ENCODE measurements around the gene SH3PXD2B.
"Not testable (repeated sequence)": the region's sequence is repeated elsewhere in the genome, so short reads cannot be mapped to it uniquely, and the experiment has no call there.

The SH3PXD2B gene

DNA sequence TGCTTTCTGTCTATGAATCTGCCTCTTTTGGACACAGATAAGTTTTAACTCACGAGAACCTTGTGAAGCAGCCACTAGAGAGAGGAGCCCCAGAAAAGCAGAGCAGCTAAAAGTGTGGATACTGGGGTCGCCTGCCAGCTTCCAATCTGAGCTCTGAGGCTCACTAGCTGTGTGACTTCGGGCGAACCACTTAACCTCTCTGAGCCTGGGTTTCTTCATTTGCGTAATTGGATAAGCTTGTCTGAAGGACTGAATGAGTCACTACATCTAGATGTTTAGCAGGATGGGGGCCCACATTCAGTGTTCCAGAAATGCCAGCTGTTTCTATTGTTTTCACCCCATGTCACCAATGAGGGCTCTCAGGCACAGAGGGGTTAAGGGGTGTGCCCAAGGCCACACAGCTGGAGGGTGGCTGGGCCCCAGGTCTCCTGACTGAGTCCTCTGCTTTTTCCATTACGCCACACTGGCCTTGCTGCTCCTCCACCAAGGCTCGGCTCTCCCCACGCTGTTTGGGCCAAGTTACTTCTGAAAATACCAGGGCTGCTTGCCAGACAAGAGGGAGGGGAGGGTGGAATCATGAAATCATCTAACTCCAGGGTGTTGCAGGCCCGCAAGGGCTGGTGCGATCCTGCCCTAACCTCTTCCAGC is 36.2 kb downstream of the SH3PXD2B start:
- DNase-seq (ENCODE audit: low spot score), result peak; percentile 94

DNA sequence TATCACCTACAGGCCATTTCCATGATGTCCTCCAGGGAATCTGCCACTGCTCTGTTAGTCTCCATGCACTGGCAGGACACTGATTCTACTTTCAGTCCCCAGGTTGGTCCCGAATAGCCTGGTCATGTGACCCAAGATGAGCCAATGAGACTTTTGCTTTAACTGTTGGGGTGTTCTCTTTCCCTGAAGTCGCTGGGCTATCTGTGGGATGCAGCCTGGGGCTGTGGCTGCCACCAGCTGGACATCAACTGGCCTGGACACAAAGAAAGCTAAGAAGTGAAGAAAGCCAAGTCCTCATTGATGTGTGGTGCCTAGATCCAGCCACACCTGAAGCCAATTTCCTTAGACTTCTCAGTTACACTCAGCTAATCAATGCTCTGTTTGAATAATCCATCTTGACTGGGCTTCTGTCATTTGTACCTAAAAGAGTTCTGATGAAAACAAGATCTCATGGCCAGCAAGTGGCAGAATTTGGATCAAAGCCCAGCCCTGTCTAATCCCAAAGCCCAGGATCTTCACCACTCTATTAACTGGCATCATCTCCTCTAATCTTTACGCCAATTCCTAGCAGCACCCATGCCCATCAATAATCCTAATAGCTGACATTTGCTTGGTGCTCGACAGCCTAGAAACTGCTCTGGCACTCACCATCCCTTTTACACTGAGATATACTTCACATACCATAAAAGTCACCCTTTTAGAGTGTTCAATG is 37.0 kb downstream of the SH3PXD2B start:
- no peak for DNase-seq (ENCODE audit: low spot score)

DNA sequence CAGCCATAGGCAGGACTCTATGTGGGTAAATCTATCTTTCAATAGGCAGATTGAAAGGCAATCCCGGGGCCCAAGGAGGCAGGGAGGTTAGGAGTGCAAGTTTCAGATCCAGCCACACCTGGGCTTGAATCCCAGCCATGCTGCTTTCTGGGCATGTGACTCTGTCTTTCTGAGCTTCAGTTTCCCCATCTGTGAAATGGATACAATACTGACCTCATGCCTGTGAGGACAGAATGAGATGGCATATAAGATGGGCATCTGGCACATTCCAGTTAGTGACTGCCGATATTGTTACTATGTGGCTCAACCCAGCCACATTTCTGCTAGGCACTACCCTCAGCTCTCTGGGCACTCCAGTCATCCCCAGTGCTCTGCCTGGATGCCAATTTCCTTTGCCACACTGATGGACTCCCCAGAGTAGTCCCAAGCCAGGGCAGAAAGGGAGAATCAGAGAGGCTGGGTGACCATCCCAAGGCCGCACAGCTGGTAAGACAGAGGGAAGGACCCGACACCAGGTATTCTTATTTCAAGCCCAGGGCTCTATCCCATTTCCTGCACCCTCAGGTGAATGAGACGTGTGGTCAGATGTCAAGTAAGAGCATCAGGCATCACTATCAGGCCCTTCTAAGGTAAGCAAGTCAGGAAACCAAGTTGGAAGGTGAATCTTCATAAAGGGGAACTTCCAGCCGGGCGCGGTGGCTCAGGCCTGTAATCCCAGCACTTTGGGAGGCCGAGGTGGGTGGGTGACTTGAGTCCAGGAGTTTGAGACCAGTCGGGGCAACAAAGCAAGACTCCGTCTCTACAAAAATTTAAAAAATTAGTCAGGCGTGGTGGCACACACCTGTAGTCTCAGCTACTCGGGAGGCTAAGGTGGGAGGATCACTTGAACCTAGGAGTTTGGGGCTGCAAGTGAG is 38.7 kb downstream of the SH3PXD2B start:
- no peak for DNase-seq (ENCODE audit: low spot score)

DNA sequence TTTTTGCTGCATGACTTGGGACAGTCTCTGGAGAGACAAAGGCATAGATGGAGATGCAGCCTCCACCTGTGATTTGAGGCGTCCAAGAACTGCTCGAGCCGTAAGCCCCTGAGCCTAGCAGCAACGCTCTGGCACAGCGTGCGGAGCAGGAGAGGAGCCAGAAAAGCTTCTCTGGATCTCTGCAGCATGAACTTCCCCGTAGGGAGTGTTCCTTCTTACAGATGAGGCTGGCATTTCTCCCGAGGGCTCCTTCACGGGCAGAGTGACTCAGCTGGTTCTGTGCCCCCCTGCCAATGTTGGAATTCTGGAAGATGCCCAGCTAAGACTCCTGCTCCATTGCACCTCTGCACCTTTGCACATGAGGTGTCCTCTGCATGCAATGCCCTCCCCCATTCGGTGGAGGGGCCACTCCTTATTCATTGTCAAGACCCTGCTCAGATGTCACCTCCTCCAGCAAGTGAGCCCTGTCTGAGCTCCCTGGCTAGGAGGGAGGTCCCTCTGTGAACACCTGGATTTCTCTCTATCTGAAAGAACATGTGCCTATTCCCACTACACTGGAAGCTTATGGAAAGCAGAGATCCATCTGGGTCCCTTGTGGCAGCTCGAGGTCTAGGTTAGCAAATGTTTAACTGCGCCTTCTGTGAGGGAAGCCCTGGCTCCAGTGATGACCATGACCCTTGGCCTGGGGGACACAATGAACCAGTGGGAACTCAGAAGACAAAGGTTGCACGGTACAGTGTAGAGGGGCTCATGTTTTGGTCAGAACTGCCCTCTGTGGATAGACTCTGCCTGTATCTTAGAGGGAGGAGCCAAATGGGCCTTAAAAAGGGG is 39.6 kb downstream of the SH3PXD2B start:
- peak; percentile 57 for DNase-seq (ENCODE audit: low spot score)

DNA sequence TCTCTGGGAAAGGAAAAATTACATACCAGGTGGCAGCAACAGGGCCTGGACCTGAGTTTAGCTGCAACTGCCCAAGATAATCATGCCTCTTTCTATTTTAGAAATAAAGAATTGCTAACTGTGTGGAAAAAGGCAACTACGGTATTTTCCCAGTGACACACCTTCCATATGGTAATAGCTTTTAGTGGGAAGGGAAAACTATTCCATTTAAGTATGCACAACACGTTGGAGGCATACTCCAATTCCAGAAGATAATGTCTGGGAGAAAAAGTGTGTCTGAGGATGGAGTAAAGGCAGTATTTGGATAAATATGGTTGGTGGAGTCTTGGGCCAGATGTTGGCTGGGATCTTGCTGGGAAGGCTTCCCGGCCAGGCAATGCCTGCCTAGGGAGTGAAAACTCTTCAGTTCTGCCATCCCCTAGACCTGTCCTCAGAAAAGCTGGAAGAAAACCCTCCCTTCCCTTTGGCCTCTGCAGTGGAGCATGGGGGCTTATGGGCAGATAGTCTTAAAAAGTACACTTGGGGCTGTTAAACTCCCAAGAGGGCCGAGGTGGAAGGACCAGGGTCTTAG is 40.6 kb downstream of the SH3PXD2B start:
- no peak for DNase-seq (ENCODE audit: low spot score)

DNA sequence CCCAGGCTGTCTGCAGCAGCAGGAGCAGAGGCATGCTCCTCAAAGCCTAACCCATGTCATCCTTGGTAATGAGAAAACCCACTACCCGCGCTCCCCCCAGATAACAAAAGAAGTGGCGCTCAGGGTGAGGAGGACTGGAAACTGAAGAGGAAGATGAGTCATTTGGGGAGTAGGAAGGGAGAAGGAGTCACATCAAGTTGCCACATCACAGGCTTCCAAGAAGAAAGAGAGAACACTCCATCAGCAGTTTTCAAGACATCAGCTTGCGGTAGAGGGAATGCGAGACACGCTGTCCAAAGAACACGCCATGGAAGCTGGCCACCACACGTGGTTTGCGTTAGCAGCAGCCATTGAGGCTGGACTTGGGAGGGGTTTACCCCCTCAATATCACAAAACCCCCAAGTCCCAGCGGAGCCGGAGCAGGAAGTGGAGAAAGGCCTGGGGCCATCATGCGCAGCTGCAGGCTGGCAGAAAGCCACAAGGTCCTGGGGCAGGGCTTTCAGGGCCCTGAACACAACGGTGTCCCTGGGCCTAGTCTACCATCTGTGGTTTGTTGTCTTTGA is 41.5 kb downstream of the SH3PXD2B start:
- DNase-seq (ENCODE audit: low spot score), result peak; percentile 91

DNA sequence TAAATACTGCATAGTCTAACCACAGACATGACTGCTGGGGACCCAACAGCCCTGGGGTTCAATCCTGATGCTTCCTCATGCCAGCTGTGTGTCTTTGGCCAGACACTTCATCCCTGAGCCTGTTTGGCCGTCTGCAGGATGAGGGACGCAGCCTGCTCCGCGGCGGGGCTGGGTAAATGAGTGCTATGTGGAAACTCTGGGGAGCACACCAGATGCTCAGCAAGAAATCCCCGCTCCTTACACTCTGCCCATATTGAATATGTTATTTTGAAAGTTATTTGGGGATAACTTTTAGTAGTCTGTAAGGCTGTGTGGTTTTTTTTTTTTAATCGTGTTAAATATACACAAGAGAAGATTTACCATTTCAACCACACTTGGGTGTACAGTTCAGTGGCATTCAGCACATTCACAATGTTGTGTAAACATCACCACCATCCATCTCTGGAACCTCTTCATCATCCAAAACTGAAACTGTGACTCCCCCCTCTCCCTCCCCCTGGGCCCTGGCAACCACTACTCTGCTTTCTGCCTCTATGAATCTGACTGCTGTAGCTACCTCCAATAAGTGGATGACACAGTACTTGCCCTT is 42.7 kb downstream of the SH3PXD2B start:
- peak; percentile 32 for DNase-seq (ENCODE audit: low spot score)

DNA sequence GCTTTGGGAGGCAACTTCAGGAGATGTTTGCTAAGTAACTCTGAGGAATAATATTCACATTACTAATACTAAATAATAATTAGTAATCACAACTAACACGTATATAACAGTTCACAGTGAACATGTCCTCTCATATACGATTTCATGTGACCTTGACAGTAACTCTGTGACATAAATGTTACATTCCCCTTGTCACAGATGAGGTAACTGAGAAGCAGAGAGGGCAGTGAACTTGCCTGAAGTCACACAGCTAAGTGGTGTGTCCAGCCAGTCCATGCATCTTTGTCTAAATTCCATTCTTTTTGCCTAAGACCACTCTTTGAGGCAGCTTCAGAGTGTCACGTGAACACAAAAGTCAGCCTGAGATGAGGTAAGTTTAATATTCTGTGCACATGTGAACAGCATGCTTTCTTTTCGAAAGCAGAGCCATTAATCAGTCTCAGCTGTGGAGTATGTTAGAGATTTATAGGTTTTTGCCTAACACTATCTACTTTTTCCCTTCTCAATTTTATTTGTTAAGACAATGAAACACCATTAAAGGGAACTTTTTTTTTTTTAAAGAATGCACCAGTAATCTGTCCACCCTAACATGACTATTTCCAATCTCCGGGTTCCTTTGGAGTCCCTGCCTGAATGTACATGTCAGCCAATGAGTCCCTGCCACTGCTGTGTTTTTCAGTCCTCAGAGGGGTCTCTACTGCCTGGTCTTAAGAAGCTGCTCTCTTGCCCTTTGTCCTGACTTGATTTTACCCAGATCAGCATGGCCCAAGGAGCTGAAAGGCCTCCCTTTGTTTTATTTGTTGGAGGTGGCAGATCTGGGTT is 43.5 kb downstream of the SH3PXD2B start:
- DNase-seq (ENCODE audit: low spot score), result no peak

DNA sequence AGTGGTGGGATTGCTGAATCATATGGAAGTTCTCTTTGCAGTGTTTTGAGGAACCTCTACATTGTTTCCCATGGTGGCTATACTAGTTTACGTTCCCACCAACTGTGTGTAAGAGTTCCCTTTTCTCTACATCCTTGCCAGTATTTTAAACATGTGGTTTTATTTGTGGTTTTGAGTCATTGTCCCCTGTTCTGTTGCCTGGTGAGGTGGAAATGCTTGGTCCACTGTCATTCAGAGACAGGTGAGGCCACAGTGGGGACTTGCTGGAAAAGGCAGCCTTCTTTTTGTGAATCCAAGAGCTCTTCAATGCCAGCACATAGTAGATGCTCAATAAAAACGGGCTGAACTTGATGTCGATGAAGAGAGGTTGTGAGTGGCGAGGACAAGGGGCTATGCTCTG is 44.2 kb downstream of the SH3PXD2B start:
- DNase-seq (ENCODE audit: low spot score), result no peak

DNA sequence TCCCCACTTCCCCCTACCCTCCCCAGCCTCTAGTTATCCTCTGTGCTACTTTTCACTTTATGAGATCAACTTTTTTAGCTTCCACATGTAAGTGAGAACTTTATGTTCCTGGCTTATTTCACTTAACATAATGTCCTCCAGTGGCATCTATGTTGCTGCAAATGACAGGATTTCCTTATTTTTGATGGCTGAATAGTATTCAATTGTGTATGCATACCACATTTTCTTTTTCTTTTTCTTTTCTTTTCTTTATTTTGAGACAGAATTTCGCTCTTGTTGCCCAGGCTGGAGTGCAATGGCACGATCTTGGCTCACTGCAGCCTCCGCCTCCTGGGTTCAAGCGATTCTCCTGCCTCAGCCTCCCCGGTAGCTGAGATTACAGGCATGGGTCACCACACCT is 44.8 kb downstream of the SH3PXD2B start:
- not testable (repeated sequence) for DNase-seq (ENCODE audit: low spot score)

DNA sequence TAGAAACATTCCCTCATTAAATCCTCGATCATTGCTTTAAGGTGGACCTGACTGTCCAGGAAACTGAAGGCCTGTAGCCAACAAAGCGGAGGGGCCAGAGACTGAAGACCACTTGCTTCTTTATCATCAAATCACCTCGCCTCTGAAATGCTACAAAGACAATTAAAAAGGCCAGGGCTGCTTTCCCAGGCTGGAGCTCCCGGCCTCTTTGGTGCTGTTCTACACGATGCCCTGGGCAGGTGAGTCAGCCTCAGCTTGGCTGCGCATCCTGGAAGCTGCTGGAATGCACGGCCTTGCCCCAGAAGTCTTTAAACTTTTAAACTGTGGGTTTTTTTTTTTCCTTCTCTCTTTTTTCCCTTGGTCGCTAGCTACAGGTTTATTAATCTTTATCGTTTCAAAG is 46.5 kb downstream of the SH3PXD2B start:
- peak; percentile 33 for DNase-seq (ENCODE audit: low spot score)

DNA sequence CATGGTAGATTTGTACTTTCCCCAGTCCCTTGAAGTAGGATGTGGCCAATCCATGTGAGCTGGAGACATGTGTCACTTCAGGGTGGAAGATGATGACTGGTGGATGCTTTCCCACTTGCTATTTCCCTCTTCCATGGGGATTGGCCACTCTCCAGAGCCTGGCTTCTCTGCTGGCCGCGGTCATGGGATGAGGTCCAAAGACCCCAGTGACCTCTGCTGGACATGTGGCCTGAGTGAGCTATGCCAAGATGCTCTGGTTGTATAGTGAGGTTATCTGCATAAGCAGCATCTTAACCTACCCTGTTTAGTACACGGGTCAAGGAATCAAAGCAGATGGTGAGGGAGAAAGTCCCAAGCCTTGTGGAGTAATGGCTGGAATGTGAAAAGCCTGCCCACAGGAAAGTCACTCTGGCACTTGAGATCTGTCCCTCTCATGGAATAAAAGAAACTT is 47.1 kb downstream of the SH3PXD2B start:
- DNase-seq (ENCODE audit: low spot score), result peak; percentile 46

DNA sequence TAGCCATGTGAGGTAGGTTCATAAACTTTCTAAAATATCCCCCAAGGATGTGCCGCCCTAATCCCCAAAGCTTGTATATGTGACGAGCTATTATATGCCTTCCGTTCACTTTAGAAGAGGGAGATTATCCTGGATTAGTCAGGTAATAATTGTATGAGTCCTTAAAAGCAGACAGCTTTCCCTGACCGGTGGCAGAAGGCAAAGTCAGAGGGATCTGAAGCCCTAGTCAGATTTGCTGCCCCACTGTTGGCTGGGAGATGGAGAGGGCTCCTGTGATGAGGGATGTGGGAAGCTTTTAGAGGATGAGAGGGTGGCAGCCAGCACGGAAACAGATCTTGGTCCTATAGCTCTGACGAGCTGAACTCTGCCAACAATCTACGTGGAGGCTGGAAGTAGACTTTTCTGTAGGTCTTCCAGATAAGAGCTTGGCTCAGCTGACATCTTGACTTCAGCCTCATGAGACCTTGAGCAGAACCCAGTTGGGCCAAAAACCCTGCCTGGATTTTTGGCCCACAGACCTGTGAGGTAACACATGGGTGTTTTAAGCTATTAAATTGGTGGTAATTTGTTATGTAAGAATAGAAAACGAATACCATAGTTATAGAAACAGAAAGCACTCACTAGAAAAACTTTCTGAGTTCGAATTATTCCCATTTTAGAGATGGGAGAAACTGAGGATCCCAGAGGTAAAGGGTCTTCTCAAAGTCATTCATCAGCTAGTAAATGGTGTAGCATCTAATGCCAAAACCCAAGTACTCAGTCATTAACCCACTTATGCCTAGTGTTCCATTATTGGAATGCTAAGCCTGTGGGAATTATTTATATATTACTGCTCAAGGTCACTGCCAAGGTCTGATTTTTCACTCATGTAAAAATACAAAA is 48.9 kb downstream of the SH3PXD2B start:
- DNase-seq (ENCODE audit: low spot score), result no peak

DNA sequence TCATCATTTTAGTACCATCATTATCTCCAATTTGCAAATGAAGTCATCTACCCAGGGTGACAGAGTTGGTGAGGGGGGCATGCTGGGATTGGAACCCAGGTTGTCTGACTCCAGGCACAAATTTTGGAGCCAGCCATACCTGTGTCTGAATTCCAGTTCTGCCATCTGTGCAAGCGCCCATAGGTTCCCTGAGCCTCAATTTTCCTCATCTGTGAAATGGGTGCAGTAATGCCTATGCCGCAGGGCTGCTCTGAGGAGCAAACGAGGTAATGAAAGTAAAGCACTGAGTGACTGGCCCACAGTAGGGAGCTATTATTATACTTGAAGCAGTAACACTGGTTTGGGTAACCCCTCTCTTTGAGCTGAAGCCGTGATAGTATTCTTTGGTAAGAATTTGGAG is 49.6 kb downstream of the SH3PXD2B start:
- DNase-seq (ENCODE audit: low spot score), result no peak

DNA sequence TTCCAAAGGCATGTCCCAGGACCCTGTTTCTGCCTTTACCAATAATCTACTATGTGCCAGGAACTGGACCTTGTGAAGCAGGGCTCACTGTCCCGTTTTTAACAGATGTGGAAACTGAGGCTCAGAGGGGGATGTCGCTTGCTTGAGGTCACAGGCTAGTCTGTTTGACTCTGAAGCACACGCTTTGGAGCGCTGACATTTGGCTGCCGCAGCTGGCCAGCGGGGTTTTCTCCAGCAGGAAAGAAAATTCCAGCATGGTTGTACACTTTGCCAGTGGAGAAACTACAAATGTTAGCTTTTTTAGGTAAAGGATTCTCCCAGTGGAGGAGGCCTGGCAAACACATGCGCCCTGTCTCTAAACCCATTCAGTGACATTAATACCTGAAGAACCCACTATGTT is 50.5 kb downstream of the SH3PXD2B start:
- no peak for DNase-seq (ENCODE audit: low spot score)

DNA sequence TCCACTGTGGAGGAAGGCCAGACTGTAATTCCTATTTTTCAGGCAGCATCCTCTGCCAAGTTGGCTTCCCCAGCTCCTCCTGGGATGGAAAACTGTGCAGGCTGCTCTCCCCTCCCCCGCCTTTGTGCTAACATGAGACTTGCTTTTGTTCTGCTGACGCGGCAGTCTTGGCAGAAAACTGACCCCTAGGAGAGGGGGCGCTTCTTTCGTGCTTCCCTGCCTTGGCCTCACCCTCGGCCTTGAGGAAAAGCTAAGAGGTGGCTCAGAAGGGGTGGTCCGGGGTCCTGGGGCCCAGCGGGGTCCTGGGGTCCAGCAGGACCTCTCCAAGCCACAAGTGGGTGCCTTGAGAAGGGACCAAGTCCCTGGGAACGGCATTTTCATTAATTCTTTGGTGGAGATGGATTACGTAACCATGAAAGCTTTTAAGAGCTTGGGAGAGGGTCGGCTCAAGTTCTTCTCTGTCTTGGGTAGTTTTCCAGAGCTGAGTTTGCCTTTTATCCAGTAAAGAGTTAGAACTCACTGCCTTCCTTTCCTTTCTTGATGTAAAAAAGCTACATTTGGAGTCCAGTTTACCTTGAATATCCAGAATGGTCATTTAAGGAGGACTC is 51.0 kb downstream of the SH3PXD2B start:
- no peak for DNase-seq (ENCODE audit: low spot score)

DNA sequence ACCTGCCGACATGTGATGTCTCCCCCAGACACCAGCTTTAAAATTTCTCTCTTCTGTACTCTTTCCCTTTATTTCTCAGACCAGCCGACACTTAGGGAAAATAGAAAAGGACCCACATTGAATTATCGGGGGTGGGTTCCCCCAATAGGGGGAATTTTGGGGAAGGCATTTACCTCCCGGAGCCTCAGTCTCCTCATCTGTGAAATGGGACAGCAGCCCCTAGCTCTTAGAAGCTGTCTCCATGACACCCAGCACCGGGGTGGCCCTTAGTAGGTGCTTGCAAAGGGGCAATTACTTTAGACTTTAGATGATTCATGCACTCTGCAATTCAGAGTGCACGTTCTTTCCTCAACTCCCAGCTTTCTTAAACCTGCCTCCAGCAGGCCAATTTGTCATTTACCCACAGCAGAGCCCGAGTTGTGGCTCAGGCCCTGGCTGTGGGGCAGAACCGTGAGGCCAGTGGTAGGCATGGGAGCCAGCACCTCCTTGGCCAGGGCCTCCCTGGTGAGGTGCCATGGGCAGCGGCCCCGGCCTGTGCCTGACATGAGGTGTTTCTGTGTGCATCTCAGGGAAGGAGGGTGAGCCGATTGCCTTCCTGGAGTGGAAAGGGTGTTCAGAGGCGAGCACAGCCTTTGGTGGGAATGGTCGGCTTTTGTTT is 51.7 kb downstream of the SH3PXD2B start:
- no peak for DNase-seq (ENCODE audit: low spot score)

DNA sequence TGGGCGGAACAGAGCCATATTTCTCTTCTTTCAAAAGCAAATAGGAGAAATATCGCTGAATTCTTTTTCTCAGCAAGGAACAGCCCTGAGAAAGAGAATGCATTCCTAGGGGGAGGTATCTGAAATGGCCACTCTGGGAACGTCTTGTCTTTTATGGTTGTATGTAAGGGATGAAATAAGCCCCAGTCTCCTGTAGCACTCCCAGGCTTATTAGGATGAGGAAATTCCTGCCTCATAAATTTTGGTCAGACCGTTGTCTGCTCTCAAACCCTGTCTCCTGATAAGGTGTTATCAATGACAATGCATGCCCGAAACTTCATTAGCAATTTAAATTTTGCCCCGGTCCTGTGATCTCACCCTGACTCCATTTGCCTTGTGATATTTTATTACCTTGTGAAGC is 52.3 kb downstream of the SH3PXD2B start:
- not testable (repeated sequence) for DNase-seq (ENCODE audit: low spot score)

Data from AG08395 (cell line).